ENCODE measurements around the gene SLC22A12. TPM values are rescaled to one million over a fixed set of nuclear protein-coding genes. Genes with fewer than 3 reads are reported as not detected.
A peak's percentile ranks its signal among the peaks of the same experiment; 100 is the strongest.

Gene SLC22A12
- not detected in 2 replicates for total RNA-seq
- not detected in 2 replicates for polyA plus RNA-seq

- no peak for DNase-seq (ENCODE audit: low read depth in 1 of 2, low spot score in 1 of 2)
- H3K27ac ChIP-seq: no peak within 1 kb of the TSS
- no peaks in the 10 kb centered on the region for H3K36me3 ChIP-seq
- no peak within 1 kb of the TSS for H3K4me3 ChIP-seq
- H3K9me3 ChIP-seq (ENCODE audit: low read depth): no peaks in the 10 kb centered on the region
- no peak for TF ChIP-seq CTCF (IDR thresholded peaks at IDR 0.05; ENCODE audit: low read depth, low read length)
- H3K4me1 ChIP-seq (ENCODE audit: low read depth): no peaks in the 10 kb centered on the region
- no peaks in the 10 kb centered on the region for H3K27me3 ChIP-seq
Measured at GRCh38 chr11:64590763-64591221, at the start of gene SLC22A12. Gene SLC22A12, plus strand, starts transcription at chr11:64591220. Its CDS starts 337 bp downstream, at chr11:64591557.

GRCh38 chr11:64542172-64543125 is 48.6 kb upstream of the SLC22A12 start:
- Histone ChIP-seq H3K27ac (no peak overlapping the region), H3K4me1 (ENCODE audit: low read depth) (no peaks in the 10 kb centered on the region), H3K27me3 (no peaks in the 10 kb centered on the region), H3K9me3 (ENCODE audit: low read depth) (no peaks in the 10 kb centered on the region), H3K36me3 (no peaks in the 10 kb centered on the region), H3K4me3 (no peak overlapping the region)
- no peak for DNase-seq (ENCODE audit: low read depth in 1 of 2, low spot score in 1 of 2)
- no peak for TF ChIP-seq CTCF (IDR thresholded peaks at IDR 0.05; ENCODE audit: low read depth, low read length)

- Histone ChIP-seq H3K4me1 (ENCODE audit: low read depth) (no peaks in the 10 kb centered on the region), H3K4me3 (no peak overlapping the region), H3K9me3 (ENCODE audit: low read depth) (no peaks in the 10 kb centered on the region), H3K27me3 (no peaks in the 10 kb centered on the region), H3K27ac (no peak overlapping the region), H3K36me3 (no peaks in the 10 kb centered on the region)
- DNase-seq (ENCODE audit: low read depth in 1 of 2, low spot score in 1 of 2): no peak
- no peak for TF ChIP-seq CTCF (IDR thresholded peaks at IDR 0.05; ENCODE audit: low read depth, low read length)
Measured at GRCh38 chr11:64543818-64544217, 47.2 kb upstream of the SLC22A12 start.

GRCh38 chr11:64544616-64545296 is 46.3 kb upstream of the SLC22A12 start:
- no peaks in the 10 kb centered on the region for H3K4me1 ChIP-seq (ENCODE audit: low read depth)
- no peak for DNase-seq (ENCODE audit: low read depth in 1 of 2, low spot score in 1 of 2)
- no peaks in the 10 kb centered on the region for H3K27me3 ChIP-seq
- no peak overlapping the region for H3K27ac ChIP-seq
- no peak for TF ChIP-seq CTCF (IDR thresholded peaks at IDR 0.05; ENCODE audit: low read depth, low read length)
- H3K9me3 ChIP-seq (ENCODE audit: low read depth): no peaks in the 10 kb centered on the region
- H3K36me3 ChIP-seq: no peaks in the 10 kb centered on the region
- H3K4me3 ChIP-seq: no peak overlapping the region

GRCh38 chr11:64545619-64546018 is 45.4 kb upstream of the SLC22A12 start:
- Histone ChIP-seq H3K4me3 (no peak overlapping the region), H3K27me3 (no peaks in the 10 kb centered on the region), H3K27ac (no peak overlapping the region), H3K36me3 (no peaks in the 10 kb centered on the region), H3K9me3 (ENCODE audit: low read depth) (no peaks in the 10 kb centered on the region), H3K4me1 (ENCODE audit: low read depth) (no peaks in the 10 kb centered on the region)
- peak in 1 of 2 donors; percentile 59 for DNase-seq (ENCODE audit: low read depth in 1 of 2, low spot score in 1 of 2)
- TF ChIP-seq CTCF (IDR thresholded peaks at IDR 0.05; ENCODE audit: low read depth, low read length): no peak

All from cardiac muscle cell (in vitro differentiated cells and primary cell).